Measurements from ENCODE around the gene FGGY.

FGGY gene

GRCh38 chr1:59667020-59667419 lies 370.1 kb downstream of the FGGY start:
- no peak for DNase-seq

DNA sequence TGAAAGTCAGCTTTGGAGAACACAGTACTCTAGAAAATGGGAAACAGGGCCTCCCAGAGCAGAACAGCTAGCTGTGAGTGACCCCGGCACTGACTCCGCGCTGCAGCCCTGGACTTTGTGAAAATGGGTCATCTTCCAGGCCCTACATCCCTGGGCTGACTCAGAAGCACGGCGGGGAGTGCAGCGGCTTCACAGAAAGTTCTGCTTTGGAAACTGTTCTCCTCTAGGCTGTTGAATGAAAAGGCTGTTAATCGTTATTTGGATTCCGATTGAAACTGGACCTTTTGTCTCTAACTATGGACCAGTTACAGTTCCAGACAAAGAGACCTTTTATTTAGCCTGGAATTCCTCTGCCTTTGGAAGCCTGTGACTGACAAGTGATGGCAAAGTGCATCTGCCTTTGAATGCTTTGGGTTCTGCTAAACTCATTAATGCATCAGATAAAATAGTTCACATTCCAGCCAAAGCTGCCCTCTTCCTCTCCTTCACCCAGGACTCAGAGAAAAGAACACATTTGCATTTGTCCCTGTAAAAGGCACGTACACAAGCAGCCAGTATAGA lies 372.9 kb downstream of the FGGY start:
- no peak for DNase-seq

- DNase-seq: no peak
These were observed 373.8 kb downstream of the FGGY start for GRCh38 chr1:59670662-59671061.

DNA sequence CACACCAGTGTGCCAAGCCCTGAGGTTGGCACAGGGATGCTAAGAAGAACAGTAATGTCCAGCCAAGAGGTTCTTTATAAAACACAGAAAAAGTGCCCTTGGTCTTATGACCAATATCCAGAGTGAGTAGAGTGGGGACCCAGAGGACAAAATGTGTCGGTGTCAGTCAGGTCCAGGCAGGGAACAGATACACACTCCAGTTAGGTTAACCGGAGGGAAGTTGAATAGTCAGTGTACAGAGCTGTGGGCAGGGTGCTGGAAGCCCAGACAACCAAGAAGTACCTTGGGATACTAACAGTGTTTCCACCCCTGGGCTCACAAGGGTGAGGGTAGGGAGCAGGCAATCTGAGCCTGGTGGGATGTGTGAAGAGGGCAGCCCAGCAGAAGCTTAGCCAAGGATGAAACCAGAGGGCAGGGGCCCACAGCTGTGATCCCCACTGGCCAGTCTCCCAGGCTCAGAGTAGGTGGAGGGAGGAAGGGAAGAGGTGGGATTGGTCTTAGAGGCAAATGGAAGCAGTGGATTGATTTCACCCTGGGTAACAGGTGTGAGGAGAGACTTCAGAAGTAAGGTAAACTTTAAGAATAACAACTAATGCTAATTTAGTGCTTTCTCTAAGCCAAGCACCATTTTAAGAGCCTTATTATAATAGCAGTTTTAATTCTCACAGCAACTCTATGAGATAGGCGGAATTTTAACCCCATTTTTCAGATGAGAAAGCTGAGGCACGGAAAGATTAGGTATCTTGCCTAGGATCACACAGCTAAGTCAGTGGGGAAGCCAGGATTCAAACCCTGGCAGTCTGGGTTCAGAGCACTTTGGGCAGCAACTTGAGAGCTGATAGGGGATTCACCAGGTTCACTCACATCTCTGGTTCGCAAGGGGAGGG lies 374.4 kb downstream of the FGGY start:
- no peak for DNase-seq

GRCh38 chr1:59671953-59672305 lies 375.0 kb downstream of the FGGY start:
- no peak for DNase-seq

DNA sequence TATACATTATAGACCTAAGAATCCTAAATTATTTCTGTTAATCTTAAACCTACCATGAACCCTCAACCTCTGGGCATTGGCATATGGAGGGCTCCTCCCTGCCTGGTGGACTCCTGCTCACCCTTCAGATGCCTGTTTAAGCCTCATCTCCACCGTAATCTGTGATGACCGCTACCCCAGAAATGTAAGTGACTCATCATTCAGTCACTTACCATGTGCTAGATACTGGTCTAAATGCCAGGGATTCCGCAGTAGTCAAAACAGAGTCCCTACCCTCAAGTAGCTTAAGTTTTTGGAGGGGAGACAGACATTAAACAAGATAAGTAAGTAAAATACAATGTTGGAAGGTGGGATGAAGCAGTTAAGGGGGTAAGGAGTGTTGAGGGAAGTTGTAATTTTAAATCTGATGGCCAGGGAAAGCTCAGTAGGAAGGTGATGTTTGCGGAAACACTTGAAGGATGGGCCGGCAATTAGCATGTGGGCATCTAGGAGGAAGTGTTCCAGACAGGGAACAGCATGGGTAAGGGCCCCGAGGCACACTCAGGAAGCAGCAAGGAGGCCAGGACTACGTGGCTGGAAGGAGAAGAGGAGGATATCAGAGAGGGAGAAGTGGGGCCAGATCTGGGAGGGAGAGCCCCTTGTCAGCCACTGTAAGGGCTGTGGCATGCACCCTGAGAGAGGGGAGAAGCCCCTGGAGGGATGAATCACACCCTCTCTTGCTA lies 376.1 kb downstream of the FGGY start:
- no peak for DNase-seq

GRCh38 chr1:59673573-59674450 lies 376.9 kb downstream of the FGGY start:
- DNase-seq: no peak

DNA sequence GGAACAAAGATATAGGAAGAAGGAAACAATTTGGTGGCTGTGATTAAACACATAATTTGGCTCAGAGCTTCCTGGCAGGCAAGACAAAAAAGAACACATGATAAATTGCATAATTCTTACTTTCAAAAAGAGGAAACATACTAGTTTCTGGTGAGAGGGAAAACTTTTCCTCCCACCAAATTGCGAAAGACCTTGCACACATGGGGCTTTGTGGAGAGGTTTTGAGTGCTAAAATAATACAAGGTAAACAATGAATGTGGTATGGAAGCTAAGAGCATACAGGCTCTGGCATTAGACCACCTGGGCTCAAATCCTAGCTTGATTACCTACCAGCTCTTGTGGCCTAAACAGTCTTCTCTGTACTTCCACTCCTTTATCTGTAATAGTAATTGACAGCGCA lies 377.7 kb downstream of the FGGY start:
- no peak for DNase-seq

DNA sequence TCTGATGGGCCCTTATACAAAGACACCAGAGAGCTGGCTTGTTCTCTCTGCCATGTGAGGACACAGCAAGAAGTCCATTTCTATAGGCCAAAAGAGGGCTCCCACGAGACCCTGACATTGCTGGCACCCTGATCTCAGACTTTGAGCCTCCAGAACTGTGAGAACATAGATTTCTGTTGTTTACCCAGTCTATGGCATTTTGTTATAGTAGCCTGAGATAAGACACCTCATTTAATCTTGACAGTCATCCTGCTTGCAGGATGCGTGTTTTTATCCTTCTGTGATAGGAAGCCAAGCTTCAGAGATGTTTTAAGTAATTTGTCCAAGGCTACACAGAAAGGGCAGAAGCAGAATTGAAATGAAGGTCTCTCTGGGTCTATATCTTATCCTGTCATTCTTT lies 379.0 kb downstream of the FGGY start:
- no peak for DNase-seq

DNA sequence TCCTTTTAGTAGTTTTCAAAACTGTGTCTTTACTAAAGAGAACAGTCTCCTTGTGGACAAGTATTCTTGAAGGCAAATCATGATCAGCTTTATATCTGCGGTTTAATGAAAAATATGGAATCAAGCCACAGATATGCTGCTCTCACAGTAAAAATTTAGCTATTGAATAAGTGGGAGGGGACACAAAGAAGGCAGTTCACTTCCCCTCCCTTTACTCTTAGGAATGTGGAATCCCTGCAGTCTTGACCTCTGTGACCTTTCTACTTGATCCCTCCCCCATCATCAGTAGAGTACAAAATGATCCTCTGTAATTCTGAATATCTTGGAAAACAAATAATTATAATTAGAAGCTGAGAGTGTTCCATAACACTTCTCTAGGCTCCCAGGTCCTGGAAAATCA lies 381.1 kb downstream of the FGGY start:
- DNase-seq: no peak

DNA sequence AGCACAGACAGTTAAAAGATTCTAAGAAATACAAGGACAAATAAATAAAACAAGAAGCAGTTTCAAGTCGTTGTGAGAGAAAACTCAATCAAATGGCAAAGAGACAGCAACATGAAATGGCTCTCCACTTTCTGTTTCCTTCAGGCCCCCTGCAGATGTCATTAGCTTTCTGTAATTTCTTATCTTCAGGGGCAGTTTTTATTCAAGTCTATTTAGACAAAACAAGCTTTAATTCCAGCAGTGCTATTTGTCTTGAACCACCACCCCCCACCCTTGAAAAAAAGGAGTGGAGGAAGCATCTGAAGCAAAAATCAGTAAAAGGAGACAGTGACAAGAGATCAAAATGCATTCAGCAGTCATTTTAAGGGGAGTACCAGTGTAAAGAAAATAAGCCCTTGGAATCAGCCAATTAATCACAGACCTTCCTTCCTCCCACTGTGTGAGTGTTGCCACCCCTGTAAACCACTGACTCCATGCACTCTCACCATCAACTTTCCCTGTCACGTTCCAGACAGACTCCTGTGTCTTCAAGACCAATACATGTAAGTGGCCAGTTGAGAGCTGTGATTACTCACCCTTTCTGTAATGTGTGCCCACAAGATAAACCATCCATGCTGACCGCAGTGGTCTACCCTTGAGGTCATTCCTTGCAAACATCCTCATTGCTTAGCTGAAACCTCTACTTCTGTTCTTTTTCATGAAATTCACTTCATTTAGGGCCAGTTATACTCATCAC lies 381.8 kb downstream of the FGGY start:
- no peak for DNase-seq

DNA sequence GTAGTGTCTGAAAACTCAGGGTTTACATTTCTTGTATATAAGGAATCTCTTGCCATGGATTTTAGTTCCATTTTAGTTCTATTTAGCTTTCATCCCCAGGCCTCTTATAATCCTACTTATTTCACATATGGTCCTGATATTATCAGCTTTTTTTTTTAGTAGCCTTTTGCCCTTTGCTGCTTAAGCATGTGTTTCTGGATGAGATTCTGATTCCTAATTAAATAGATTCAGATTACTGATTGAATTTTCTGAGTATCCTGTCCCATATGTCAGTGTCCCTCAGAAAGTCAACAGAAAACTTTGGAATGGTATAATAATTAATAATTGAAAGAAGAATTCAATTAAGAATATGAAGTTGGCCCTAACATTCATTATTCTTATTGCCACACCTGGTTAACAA lies 383.1 kb downstream of the FGGY start:
- DNase-seq: no peak

GRCh38 chr1:59682396-59683080 lies 385.6 kb downstream of the FGGY start:
- DNase-seq: no peak

DNA sequence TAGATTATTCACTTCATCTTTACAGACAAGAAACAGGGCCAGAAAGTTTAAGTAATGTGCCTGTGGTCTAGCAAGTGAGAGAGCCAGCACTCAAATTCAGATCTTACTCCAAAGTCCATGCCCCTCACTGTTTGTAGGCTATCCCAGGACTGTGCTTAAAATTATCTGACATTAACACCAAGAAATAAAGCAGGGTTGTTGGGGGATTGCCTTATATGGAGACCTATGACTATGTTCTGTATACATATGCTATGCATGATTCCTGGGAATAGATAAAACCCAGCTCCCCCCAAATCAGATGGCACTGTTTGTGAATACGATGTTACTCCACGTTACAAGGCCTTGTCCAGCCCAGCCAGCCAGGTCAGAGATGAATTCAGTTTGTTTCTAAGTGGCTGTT lies 386.3 kb downstream of the FGGY start:
- no peak for DNase-seq

- DNase-seq: no peak
These were observed 387.8 kb downstream of the FGGY start for GRCh38 chr1:59684698-59685097.

GRCh38 chr1:59685101-59685500 lies 388.2 kb downstream of the FGGY start:
- no peak for DNase-seq

GRCh38 chr1:59685666-59686065 lies 388.8 kb downstream of the FGGY start:
- no peak for DNase-seq

- DNase-seq: no peak
These were observed 389.3 kb downstream of the FGGY start for GRCh38 chr1:59686170-59686569.

DNA sequence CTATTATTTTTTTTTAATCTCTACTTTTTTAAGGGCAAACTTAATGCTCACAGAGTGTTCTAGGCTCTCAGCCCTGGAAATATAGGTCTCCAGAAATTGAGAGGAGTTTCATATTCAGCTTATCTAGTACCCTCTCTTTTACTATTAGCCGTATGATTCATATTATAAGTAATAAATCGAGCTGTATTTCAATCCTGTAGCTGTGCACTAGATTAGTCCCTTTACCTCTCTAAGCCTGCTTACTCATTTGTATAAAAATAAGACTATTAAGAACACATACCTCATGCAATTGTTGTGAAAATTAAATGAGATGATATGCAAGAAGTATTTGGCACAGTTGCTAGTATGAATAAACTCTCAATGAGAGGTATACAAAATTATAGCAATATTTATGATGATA lies 389.7 kb downstream of the FGGY start:
- no peak for DNase-seq

GRCh38 chr1:59687081-59687480 lies 390.2 kb downstream of the FGGY start:
- DNase-seq: no peak

DNA sequence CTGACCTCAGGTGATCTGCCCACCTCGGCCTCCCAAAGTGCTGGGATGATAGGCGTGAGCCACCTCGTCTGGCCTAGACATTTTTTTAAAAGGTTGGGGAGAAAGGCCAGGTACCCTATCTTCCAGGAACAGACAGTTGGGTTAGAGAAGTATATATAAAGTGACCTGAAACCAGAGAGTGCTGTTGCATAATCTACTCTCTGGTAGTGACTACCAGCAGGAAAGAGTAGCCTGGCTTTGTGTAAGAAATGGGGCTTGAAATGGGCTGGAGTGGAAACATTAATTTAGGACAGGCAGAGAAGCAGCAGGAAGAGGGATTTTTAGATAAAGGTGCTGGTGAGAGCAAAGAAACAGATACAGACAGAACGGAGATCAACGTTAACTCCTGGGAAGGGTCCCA lies 392.1 kb downstream of the FGGY start:
- no peak for DNase-seq

DNA sequence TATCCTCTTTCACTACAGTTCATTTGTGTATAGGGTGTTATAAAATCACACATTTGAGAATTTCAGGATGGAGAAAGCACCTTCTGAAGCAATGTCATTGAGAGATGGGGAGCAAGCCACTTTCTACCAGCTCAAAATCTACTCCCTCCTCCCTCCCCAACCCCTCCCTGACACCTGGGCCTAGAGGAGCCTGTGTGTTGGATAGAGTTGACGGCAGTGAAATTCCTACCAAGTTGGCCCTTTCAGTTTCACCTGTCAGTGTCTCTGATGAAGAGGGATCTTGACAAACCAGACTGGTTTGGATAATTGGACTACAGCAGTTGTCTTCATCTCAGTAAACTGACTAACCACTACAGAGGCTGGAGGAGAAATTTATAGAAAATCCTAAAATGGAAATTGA lies 392.8 kb downstream of the FGGY start:
- no peak for DNase-seq

Data from activated T-cell treated with anti-CD3 and anti-CD28 coated beads, Interleukin-2, amount 50 U/mL, for 1 hour (primary cell).